ENCODE results near the gene RSBN1L. TPM values are rescaled to one million over a fixed set of nuclear protein-coding genes. Genes with fewer than 3 reads are reported as not detected.

The RSBN1L gene
- polyA plus RNA-seq, 2 of the 4 experiments (the other 2 are of a cell fraction), result 11.1 to 13.0 TPM

DNA sequence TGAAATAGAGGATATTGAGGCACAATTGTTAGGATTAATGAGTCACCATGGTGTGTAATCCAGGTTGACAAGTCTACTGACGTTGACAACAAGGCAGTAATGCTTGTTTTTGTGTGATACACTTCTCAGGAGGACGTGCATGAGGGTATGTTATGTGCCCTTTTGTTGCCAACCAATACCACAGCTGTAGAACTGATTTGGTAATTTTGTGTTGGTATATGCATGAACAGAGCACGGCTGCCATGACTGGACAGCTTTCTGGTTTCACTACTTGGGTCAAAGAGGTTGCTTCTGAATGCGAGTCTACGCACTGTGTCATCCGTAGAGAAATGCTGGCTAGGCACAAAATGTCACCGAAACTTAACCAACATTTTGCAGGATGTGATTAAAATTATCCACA, 135.2 kb downstream of the RSBN1L start:
- CTCF ChIA-PET, result interaction anchor here (0.6 to 1.0 kb wide), 4 partner anchors 9 to 234 kb away, joined by 3 to 5 read pairs (median 4); no protein-coding TSS in a partner anchor
- WGBS (ENCODE audit: missing lambda C conversion rate), result 88% methylated on average over 7 of the region's 7 CpGs
- POLR2A ChIA-PET, result no interaction called here
- no peak for ATAC-seq
- no peak overlapping the region for H3K4me2 ChIP-seq
- no peak for FAIRE-seq
- H3K9me3 ChIP-seq, result no peaks in the 10 kb centered on the region
- TF ChIP-seq FOSL2 (IDR thresholded peaks at IDR 0.05), result no peak
- TF ChIP-seq FOSL2 (CRISPR knock-in tag; IDR thresholded peaks at IDR 0.05), result 0 out of 2 replicates have a peak, but pooled peaks have one; percentile 8
- TF ChIP-seq MAFK (IDR thresholded peaks at IDR 0.05; ENCODE audit: partially characterized antibody), result peak; percentile 56
- TF ChIP-seq SMC3 (IDR thresholded peaks at IDR 0.05), result no peak
- no peak for TF ChIP-seq TFCP2L1 (CRISPR knock-in tag; IDR thresholded peaks at IDR 0.05)
- no peak for TF ChIP-seq KDM5A (IDR thresholded peaks at IDR 0.05)
- no peak for TF ChIP-seq E2F6 (IDR thresholded peaks at IDR 0.05; ENCODE audit: borderline replicate concordance, low read depth)
- H3K4me3 ChIP-seq, result no peak overlapping the region
- no peak overlapping the region; a peak in 1 of 6 replicates for H3K27ac ChIP-seq
- no peak for DNase-seq (ENCODE audit: low read depth in 1 of 2, low spot score in 1 of 2)
- H3K4me1 ChIP-seq, result peaks cover 18% of the 10 kb centered on the region

DNA sequence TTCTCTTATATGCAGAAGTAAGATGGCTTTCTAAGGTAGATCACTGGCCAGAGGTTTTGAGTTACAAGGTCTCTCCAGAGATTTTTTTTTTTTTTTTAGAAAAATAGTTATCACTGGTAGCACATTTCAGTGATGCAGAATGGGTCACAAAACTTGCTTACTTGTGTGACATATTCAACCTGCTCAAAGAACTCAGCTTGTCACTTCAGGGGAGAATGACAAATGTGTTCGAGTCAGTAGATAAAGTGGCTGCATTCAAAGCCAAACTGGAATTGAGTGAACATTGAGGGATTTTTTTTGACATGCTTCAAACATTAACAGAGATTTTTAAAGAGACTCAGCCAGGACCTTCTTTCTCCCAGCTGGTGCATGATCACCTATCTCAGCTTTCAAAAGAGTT, 135.7 kb downstream of the RSBN1L start:
- H3K4me1 ChIP-seq, result peaks cover 18% of the 10 kb centered on the region
- ATAC-seq, result no peak
- no peak for DNase-seq (ENCODE audit: low read depth in 1 of 2, low spot score in 1 of 2)
- ChIA-PET CTCF (interaction anchor here (0.6 to 1.0 kb wide), 4 partner anchors 9 to 234 kb away, joined by 3 to 5 read pairs (median 4); no protein-coding TSS in a partner anchor), POLR2A (no interaction called here)
- no peak for TF ChIP-seq PHF8 (IDR thresholded peaks at IDR 0.05; ENCODE audit: borderline replicate concordance, low read depth)
- TF ChIP-seq HMGXB4 (CRISPR knock-in tag; IDR thresholded peaks at IDR 0.05; ENCODE audit: borderline replicate concordance), result no peak
- TF ChIP-seq POLR2AphosphoS2 (conservative IDR thresholded peaks at IDR 0.05; ENCODE audit: low read length), result no peak
- TF ChIP-seq NR3C1 (IDR thresholded peaks at IDR 0.05), result no peak
- TF ChIP-seq RFX5 (IDR thresholded peaks at IDR 0.05), result no peak
- TF ChIP-seq HOXB13 (CRISPR knock-in tag; IDR thresholded peaks at IDR 0.05; ENCODE audit: low read depth), result no peak
- TF ChIP-seq RAD21 (conservative IDR thresholded peaks at IDR 0.05 in 1 of 2, IDR thresholded peaks at IDR 0.05 in 1 of 2), result no peak
- H3K9me3 ChIP-seq, result no peaks in the 10 kb centered on the region
- no peak overlapping the region for H3K4me2 ChIP-seq
- H3K27ac ChIP-seq, result no peak overlapping the region; a peak in 1 of 6 replicates
- no peak for FAIRE-seq
- 77% methylated on average over 1 of the region's 1 CpG for WGBS (ENCODE audit: missing lambda C conversion rate)
- H3K4me3 ChIP-seq, result no peak overlapping the region

Other genes with a start within 250 kb of the RSBN1L start
- 105 and 149 TPM in 2 replicates for gene PTPN12, start 159.2 kb upstream of the RSBN1L start, polyA plus RNA-seq (2011; rRNA removed)
- gene PTPN12, start 159.2 kb upstream of the RSBN1L start, polyA plus RNA-seq (2017; fragmentation: RNase III; extraction: RNeasy Plus Mini Kit Qiagen cat#74134 plus additional on column Dnase treatment), result 70.4 to 83.1 TPM (median 76.3 TPM) in 3 replicates
- gene TMEM60, start 102.0 kb downstream of the RSBN1L start, polyA plus RNA-seq (2011; rRNA removed), result 42.8 and 54.7 TPM in 2 replicates
- 26.3 to 33.8 TPM (median 29.8 TPM) in 3 replicates for gene TMEM60, start 102.0 kb downstream of the RSBN1L start, polyA plus RNA-seq (2017; fragmentation: RNase III; extraction: RNeasy Plus Mini Kit Qiagen cat#74134 plus additional on column Dnase treatment)
- gene PHTF2, start 102.3 kb downstream of the RSBN1L start, polyA plus RNA-seq (2011; rRNA removed), result 35.5 and 41.6 TPM in 2 replicates
- gene PHTF2, start 102.3 kb downstream of the RSBN1L start, polyA plus RNA-seq (2017; fragmentation: RNase III; extraction: RNeasy Plus Mini Kit Qiagen cat#74134 plus additional on column Dnase treatment), result 11.0 to 14.5 TPM (median 13.1 TPM) in 3 replicates